ENCODE results near the gene KLHL36.

- TF ChIP-seq, protein P1, sequence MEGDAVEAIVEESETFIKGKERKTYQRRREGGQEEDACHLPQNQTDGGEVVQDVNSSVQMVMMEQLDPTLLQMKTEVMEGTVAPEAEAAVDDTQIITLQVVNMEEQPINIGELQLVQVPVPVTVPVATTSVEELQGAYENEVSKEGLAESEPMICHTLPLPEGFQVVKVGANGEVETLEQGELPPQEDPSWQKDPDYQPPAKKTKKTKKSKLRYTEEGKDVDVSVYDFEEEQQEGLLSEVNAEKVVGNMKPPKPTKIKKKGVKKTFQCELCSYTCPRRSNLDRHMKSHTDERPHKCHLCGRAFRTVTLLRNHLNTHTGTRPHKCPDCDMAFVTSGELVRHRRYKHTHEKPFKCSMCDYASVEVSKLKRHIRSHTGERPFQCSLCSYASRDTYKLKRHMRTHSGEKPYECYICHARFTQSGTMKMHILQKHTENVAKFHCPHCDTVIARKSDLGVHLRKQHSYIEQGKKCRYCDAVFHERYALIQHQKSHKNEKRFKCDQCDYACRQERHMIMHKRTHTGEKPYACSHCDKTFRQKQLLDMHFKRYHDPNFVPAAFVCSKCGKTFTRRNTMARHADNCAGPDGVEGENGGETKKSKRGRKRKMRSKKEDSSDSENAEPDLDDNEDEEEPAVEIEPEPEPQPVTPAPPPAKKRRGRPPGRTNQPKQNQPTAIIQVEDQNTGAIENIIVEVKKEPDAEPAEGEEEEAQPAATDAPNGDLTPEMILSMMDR (IDR thresholded peaks at IDR 0.05), result no peak
- TF ChIP-seq POLR2A (IDR thresholded peaks at IDR 0.05), result no peak
Observed at GRCh38 chr16:84677017-84677803, 28.9 kb downstream of the KLHL36 start.

Measured in testis (tissue), 2 donors.